T-cell (primary cell): ENCODE results near the gene MAPK12. TPM values are rescaled to one million over a fixed set of nuclear protein-coding genes. Genes with fewer than 3 reads are reported as not detected.
"Not testable (repeated sequence)": the region's sequence is repeated elsewhere in the genome, so short reads cannot be mapped to it uniquely, and the experiment has no call there.

Source experiments
- ATAC-seq, 4 experiments: fragments of 200-7000 bp in 3 of 4; fragments of 150-1000 bp in 1 of 4; cut with Tn5 transposase; replicated peaks in 1 of 4; 1 replicate in 3 of 4; 2 replicates in 1 of 4; pipeline ENCODE4 v1.10.0; 2021; ENCODE audit warnings: moderate library complexity in 3 of 4, mild to moderate bottlenecking in 2 of 4, moderate number of reproducible peaks in 1 of 4
- CTCF ChIA-PET, 2 donors: fragments of 300-600 bp; sonication (Branson Sonifier 250); formaldehyde crosslinking; loops; one replicate each; lab custom pipeline; 2022; ENCODE audit warnings: antibody characterized with exemption in 2 of 2; lab: Charles Lee
- POLR2A ChIA-PET, 2 donors: fragments of 300-600 bp; sonication (Branson Sonifier 250); formaldehyde crosslinking; loops; one replicate each; lab custom pipeline; 2022; ENCODE audit warnings: antibody characterized with exemption in 2 of 2; lab: Charles Lee
- DNase-seq, 35 experiments: peaks; one replicate each; pipeline versions ENCODE4 v3.0.0 to v3.0.0-alpha.2; 2013 to 2023
- H3K27ac ChIP-seq: one replicate; pipeline ENCODE4 v1.5.1; 2013; ENCODE audit warnings: low read length
- H3K27me3 ChIP-seq, 2 experiments: replicated peaks in 1 of 2; 1 replicate in 1 of 2; 2 replicates in 1 of 2; pipeline versions ENCODE4 v1.6.1 to v1.7.0; 2013; ENCODE audit warnings: low read length in 1 of 2, mixed read lengths in 1 of 2; ENCODE audit not compliant: control insufficient read depth in 2 of 2, insufficient read depth in 2 of 2; ENCODE audit errors: extremely low read depth in 1 of 2
- H3K36me3 ChIP-seq, 2 donors: 1 replicate in 1 of 2; 2 replicates in 1 of 2; pipeline versions ENCODE4 v1.6.1 to v1.7.0; 2013; ENCODE audit warnings: low read length in 1 of 2; ENCODE audit not compliant: control insufficient read depth in 2 of 2, insufficient read depth in 1 of 2; ENCODE audit errors: extremely low read depth in 1 of 2
- H3K4me1 ChIP-seq, 2 experiments: 1 replicate in 1 of 2; 2 replicates in 1 of 2; pipeline versions ENCODE4 v1.6.1 to v1.7.0; 2013; ENCODE audit warnings: low read length in 2 of 2, mixed read lengths in 1 of 2; ENCODE audit not compliant: insufficient read depth in 2 of 2, control insufficient read depth in 1 of 2; ENCODE audit errors: extremely low read depth in 1 of 2
- H3K4me3 ChIP-seq, 2 donors: 1 replicate in 1 of 2; 2 replicates in 1 of 2; pipeline versions ENCODE4 v1.5.1 to v1.7.0; 2013; ENCODE audit warnings: mild to moderate bottlenecking in 2 of 2, low read length in 1 of 2, moderate library complexity in 1 of 2; ENCODE audit not compliant: control insufficient read depth in 1 of 2; ENCODE audit errors: extremely low read depth in 1 of 2
- H3K9me3 ChIP-seq: 2 replicates; pipeline ENCODE4 v1.7.0; 2013
- H3K27ac Mint-ChIP-seq, 2 donors: one replicate each; pipeline ENCODE4 v1.8.0; 2020 to 2021; ENCODE audit warnings: mild to moderate bottlenecking in 2 of 2, mixed read lengths in 2 of 2
- H3K27me3 Mint-ChIP-seq, 2 donors: one replicate each; pipeline ENCODE4 v1.8.0; 2021 to 2022; ENCODE audit warnings: mixed read lengths in 2 of 2
- H3K36me3 Mint-ChIP-seq: one replicate; pipeline ENCODE4 v1.8.0; 2021; ENCODE audit warnings: mixed read lengths
- H3K4me1 Mint-ChIP-seq, 3 donors: one replicate each; pipeline ENCODE4 v1.8.0; 2020 to 2022; ENCODE audit warnings: mixed read lengths in 3 of 3, mild to moderate bottlenecking in 1 of 3
- H3K4me3 Mint-ChIP-seq, 3 donors: one replicate each; pipeline ENCODE4 v1.8.0; 2020 to 2022; ENCODE audit warnings: mild to moderate bottlenecking in 3 of 3, mixed read lengths in 3 of 3, moderate library complexity in 3 of 3
- H3K9me3 Mint-ChIP-seq, 3 donors: one replicate each; pipeline ENCODE4 v1.8.0; 2020 to 2022; ENCODE audit warnings: mixed read lengths in 3 of 3
- WGBS: methylation state at CpG from one replicate; pipeline ENCODE4 v1.1.5; 2013; ENCODE audit warnings: missing lambda C conversion rate; ENCODE audit not compliant: insufficient coverage; 5-methylcytosine and 5-hydroxymethylcytosine counted together
- total RNA-seq, 35 experiments: library from RNA in 6 of 35; stranded (reverse) in 6 of 35; fragments of 120-200 nt in 1 of 35; gene quantifications; one replicate each; pipeline versions ENCODE4 v1.2.1 to v1.2.4 and lab custom pipeline; 2013 to 2026

Gene MAPK12
- total RNA-seq, 5 donors from 2014 or later (not counting 1 experiment from before 2014, with no cell fraction given), result 1.7 to 3.1 (median 2.9) TPM

- ATAC-seq, H3K9me3 Mint-ChIP-seq, H3K27me3 Mint-ChIP-seq, H3K36me3 Mint-ChIP-seq, POLR2A ChIA-PET, H3K36me3 ChIP-seq, DNase-seq, H3K9me3 ChIP-seq, H3K27ac Mint-ChIP-seq, H3K4me3 ChIP-seq, H3K27ac ChIP-seq: not testable (repeated sequence)
- H3K4me1 ChIP-seq, result peaks cover 2 to 36% of the 10 kb centered on the region in 2 experiments
- CTCF ChIA-PET, result interaction anchor here in 1 of 2 donors (0.6 kb wide), 1 partner anchor 96 kb away, joined by 4 read pairs; no protein-coding TSS in a partner anchor
- peak overlapping the region in 1 of 3 donors; percentile 44 for H3K4me3 Mint-ChIP-seq
- peaks cover 9 to 18% (median 10%) of the 10 kb centered on the region in 3 donors for H3K4me1 Mint-ChIP-seq
- 96% methylated on average over 3 of the region's 10 CpGs for WGBS
- peaks cover 0 to 29% of the 10 kb centered on the region in 2 experiments for H3K27me3 ChIP-seq
These were observed 12.3 kb upstream of the MAPK12 start for GRCh38 chr22:50273781-50274180.

- H3K9me3 ChIP-seq, H3K36me3 Mint-ChIP-seq, H3K27me3 Mint-ChIP-seq, H3K4me3 Mint-ChIP-seq, H3K27ac Mint-ChIP-seq, H3K27ac ChIP-seq, ATAC-seq, H3K4me3 ChIP-seq, POLR2A ChIA-PET, CTCF ChIA-PET, H3K36me3 ChIP-seq, H3K9me3 Mint-ChIP-seq, DNase-seq: not testable (repeated sequence)
- WGBS, result no CpG with 5 or more reads among the region's 11 CpGs
- peaks cover 2 to 40% of the 10 kb centered on the region in 2 experiments for H3K4me1 ChIP-seq
- H3K27me3 ChIP-seq, result peaks cover 0 to 29% of the 10 kb centered on the region in 2 experiments
- H3K4me1 Mint-ChIP-seq, result peaks cover 11 to 22% (median 15%) of the 10 kb centered on the region in 3 donors
These were observed 11.9 kb upstream of the MAPK12 start for GRCh38 chr22:50273352-50273751.

- ChIA-PET CTCF (interaction anchor here (0.6 to 1.3 kb wide), 3 partner anchors 20 to 70 kb away, joined by 3 to 6 read pairs (median 4); partner anchors contain the start of gene HDAC10 (in 1 of the 2)), POLR2A (interaction anchor here in 1 of 2 donors (0.7 kb wide), 1 partner anchor 52 kb away, joined by 7 read pairs; no protein-coding TSS in a partner anchor)
- no peaks in the 10 kb centered on the region for H3K9me3 ChIP-seq
- no peaks in the 10 kb centered on the region for H3K36me3 ChIP-seq
- peaks cover 14 to 26% (median 16%) of the 10 kb centered on the region in 3 donors for H3K4me1 Mint-ChIP-seq
- DNase-seq (no peak), ATAC-seq (no peak)
- peaks cover 2 to 46% of the 10 kb centered on the region in 2 experiments for H3K4me1 ChIP-seq
- H3K27ac ChIP-seq, result no peak overlapping the region
- H3K4me3 Mint-ChIP-seq, result peak overlapping the region in 1 of 3 donors; percentile 46
- H3K27me3 ChIP-seq, result peaks cover 0 to 29% of the 10 kb centered on the region in 2 experiments
- H3K9me3 Mint-ChIP-seq, result no peaks in the 10 kb centered on the region
- WGBS, result 47% methylated on average over 12 of the region's 26 CpGs
- H3K27ac Mint-ChIP-seq, result no peak overlapping the region
- H3K27me3 Mint-ChIP-seq, result no peaks in the 10 kb centered on the region
- no peak overlapping the region for H3K4me3 ChIP-seq
- H3K36me3 Mint-ChIP-seq, result no peaks in the 10 kb centered on the region
These were observed 10.7 kb upstream of the MAPK12 start for GRCh38 chr22:50272044-50272802.

- Mint-ChIP-seq H3K27me3 (no peaks in the 10 kb centered on the region), H3K4me1 (peaks cover 14 to 26% (median 16%) of the 10 kb centered on the region in 3 donors), H3K36me3 (no peaks in the 10 kb centered on the region), H3K27ac (no peak overlapping the region), H3K4me3 (peak overlapping the region in 1 of 3 donors; percentile 76), H3K9me3 (no peaks in the 10 kb centered on the region)
- DNase-seq, result peak in 11 of 35 experiments; percentile 27 to 70 (median 36)
- Histone ChIP-seq H3K27me3 (peaks cover 0 to 29% of the 10 kb centered on the region in 2 experiments), H3K36me3 (no peaks in the 10 kb centered on the region), H3K4me1 (peaks cover 2 to 46% of the 10 kb centered on the region in 2 experiments), H3K9me3 (no peaks in the 10 kb centered on the region), H3K4me3 (peak overlapping the region; percentile 53 to 71), H3K27ac (no peak overlapping the region)
- ChIA-PET POLR2A (no interaction called here), CTCF (interaction anchor here in 1 of 2 donors (1.3 kb wide), 1 partner anchor 21 kb away, joined by 4 read pairs; the partner anchor contains the start of gene HDAC10)
- WGBS, result under 1% methylated on average over 24 of the region's 45 CpGs
- ATAC-seq, result peak in 1 of 4 experiments; percentile 15
These were observed 10.1 kb upstream of the MAPK12 start for GRCh38 chr22:50271519-50271970.

GRCh38 chr22:50270666-50271394, 9.3 kb upstream of the MAPK12 start:
- no peak overlapping the region for H3K27ac Mint-ChIP-seq
- ATAC-seq (peak; percentile 58 to 65 (median 59)), DNase-seq (peak in 33 of 35 experiments; percentile 31 to 81 (median 61))
- 1% methylated on average over 43 of the region's 53 CpGs for WGBS
- Histone ChIP-seq H3K9me3 (no peaks in the 10 kb centered on the region), H3K27ac (no peak overlapping the region), H3K4me3 (peak overlapping the region; percentile 53 to 71), H3K36me3 (no peaks in the 10 kb centered on the region), H3K4me1 (peaks cover 2 to 44% of the 10 kb centered on the region in 2 experiments), H3K27me3 (peaks cover 0 to 29% of the 10 kb centered on the region in 2 experiments)
- H3K4me3 Mint-ChIP-seq, result peak overlapping the region; percentile 68 to 76 (median 75)
- ChIA-PET POLR2A (no interaction called here), CTCF (no interaction called here)
- H3K36me3 Mint-ChIP-seq, result no peaks in the 10 kb centered on the region
- peaks cover 14 to 26% (median 16%) of the 10 kb centered on the region in 3 donors for H3K4me1 Mint-ChIP-seq
- no peaks in the 10 kb centered on the region for H3K9me3 Mint-ChIP-seq
- no peaks in the 10 kb centered on the region for H3K27me3 Mint-ChIP-seq
